HTERT RPE-1 (cell line): Measurements from ENCODE around the gene GPR32.
"Not testable (repeated sequence)": the region's sequence is repeated elsewhere in the genome, so short reads cannot be mapped to it uniquely, and the experiment has no call there.

Experiments used
- in situ Hi-C: fragments of 300-500 bp; cut with MboI; formaldehyde crosslinking; loops from 4 replicates; pipeline ENCODE4 v1.14.3; 2020; ENCODE audit warnings: low sequenced_read_pairs

Gene GPR32

DNA sequence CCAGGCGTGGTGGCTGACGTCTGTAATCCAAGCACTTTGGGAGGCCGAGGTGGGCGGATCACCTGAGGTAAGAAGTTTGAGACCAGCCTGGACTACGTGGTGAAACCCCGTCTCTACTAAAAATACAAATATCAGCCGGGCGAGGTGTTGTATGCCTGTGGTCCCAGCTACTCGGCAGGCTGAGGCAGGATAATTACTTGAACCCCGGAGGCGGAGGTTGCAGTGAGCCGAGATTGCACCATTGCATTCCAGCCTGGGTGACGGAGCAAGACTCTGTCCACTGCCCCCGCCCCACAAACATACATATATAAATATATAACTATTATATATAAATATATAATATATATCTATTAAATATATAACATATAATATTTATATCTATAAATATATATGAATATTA lies 23.1 kb upstream of the GPR32 start:
- in situ Hi-C loops: not testable (repeated sequence)

GRCh38 chr19:50749490-50749889 lies 20.8 kb upstream of the GPR32 start:
- in situ Hi-C loops: no loop called here

DNA sequence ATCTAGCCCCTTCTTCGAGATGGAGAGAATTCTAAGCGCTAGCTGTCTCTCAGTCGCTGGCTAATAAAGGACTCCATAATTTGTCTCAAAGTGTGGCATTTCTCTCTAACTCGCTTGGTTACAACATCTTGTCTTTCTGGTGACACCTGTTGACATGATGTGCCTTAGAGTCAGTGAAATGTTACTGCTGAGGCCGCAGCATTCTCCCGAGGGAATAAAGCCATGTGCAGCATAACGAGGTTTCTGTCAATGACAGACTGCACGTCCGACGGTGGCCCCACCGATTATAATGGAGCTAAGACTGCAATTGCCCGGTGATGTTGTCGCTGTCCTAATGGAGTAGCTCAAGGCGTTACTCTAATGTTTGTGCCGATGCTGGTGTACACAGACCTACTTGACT lies 20.3 kb upstream of the GPR32 start:
- in situ Hi-C loops: no loop called here

DNA sequence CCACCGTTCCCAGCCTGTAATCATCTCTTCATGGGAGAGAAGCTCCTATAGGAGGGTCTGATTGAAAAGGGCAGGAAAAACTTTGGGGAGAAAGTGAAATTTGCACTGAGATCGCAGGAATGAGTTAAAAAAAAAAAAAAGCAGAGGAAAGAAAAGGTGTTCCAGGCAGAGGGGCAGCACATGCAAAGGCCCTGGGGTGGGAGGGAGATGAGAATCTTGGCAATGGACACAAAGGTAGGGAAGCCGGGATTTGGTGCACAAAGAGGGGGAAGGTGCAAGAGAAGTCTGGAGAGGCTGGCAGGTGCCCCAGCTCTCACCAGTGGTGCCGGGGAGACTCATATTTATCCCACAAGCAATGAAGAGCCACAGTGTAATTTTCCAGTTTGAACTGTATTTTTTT lies 16.4 kb upstream of the GPR32 start:
- in situ Hi-C loops: no loop called here

- in situ Hi-C loops: not testable (repeated sequence)
These were observed 14.0 kb upstream of the GPR32 start for GRCh38 chr19:50756244-50756643.

- in situ Hi-C loops: not testable (repeated sequence)
These were observed 12.6 kb upstream of the GPR32 start for GRCh38 chr19:50757624-50758023.

DNA sequence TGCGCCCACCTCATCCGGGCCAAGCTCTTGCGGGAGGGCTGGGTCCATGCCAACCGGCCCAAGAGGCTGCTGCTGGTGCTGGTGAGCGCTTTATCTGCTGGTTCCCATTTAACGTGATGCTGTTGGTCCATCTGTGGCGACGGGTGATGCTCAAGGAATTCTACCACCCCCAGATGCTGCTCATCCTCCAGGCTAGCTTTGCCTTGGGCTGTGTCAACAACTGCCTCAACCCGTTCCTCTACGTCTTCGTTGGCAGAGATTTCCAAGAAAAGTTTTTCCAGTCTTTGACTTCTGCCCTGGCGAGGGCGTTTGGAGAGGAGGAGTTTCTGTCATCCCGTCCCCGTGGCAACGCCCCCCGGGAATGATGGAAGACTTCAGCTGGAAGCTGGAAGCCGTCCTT lies 11.2 kb upstream of the GPR32 start:
- in situ Hi-C loops: not testable (repeated sequence)

GRCh38 chr19:50759886-50760285 lies 10.4 kb upstream of the GPR32 start:
- in situ Hi-C loops: no loop called here

DNA sequence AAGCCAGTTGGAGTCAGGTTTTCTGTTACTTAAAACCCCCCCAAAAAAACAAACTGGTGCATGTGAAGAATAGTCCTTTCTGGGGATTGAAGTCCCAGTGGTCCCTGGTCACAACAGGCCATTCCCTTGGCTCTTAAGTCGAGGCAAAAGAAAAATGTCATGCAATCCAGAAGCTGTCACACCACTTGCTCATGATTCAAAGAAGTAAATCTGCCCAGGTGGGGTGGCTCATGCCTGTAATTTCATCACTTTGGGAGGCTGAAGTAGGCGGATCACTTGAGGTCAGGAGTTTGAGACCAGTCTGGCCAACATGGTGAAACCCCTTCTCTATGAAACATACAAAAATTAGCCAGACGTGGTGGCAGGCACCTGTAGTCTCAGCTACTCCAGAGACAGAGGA lies 8.8 kb upstream of the GPR32 start:
- in situ Hi-C loops: not testable (repeated sequence)

- in situ Hi-C loops: not testable (repeated sequence)
These were observed 6.7 kb upstream of the GPR32 start for GRCh38 chr19:50763521-50763920.

GRCh38 chr19:50764409-50764808 lies 5.9 kb upstream of the GPR32 start:
- in situ Hi-C loops: no loop called here

DNA sequence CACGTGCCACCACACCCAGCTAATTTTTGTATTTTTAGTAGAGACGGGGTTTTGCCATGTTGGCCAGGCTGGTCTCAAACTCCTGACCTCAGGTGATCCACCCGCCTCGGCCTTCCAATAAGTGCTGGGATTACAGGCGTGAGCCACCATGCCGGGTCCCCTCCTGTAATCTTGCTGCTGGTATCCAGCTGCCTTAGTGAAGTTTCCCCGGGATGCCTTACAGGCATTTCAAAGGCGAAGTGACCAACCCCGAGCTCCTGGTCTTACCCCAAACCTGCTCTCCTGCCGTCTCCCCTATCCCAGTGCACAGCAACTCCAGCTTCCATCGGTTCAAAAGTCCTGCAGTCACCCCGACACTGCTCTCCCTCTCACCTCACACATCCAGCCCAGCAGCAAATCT lies 3.5 kb upstream of the GPR32 start:
- in situ Hi-C loops: not testable (repeated sequence)

- in situ Hi-C loops: not testable (repeated sequence)
These were observed 3.0 kb upstream of the GPR32 start for GRCh38 chr19:50767263-50767662.

DNA sequence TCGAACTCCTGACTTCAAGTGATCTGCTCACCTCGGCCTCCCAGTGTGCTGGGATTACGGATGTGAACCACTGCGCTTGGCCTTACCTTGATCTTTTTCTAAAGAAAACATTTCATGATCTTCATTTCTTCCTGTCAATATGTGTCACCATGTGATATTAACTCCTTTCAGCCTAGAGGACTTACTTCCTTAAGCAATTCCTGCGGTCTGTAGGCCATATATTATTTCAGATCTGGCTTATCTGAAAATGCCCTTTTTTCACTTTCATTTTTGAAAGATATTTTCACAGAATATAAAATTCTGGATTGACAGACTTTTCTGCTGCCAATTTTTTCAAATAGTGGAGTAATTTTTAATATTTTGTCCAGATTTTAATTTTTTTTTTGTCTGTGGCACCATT lies 2.0 kb upstream of the GPR32 start:
- in situ Hi-C loops: no loop called here

DNA sequence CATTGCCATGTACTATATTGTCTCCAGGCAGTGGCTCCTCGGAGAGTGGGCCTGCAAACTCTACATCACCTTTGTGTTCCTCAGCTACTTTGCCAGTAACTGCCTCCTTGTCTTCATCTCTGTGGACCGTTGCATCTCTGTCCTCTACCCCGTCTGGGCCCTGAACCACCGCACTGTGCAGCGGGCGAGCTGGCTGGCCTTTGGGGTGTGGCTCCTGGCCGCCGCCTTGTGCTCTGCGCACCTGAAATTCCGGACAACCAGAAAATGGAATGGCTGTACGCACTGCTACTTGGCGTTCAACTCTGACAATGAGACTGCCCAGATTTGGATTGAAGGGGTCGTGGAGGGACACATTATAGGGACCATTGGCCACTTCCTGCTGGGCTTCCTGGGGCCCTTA lies 624 bp downstream of the GPR32 start:
- in situ Hi-C loops: no loop called here

- in situ Hi-C loops: no loop called here
These were observed 2.2 kb downstream of the GPR32 start for GRCh38 chr19:50772476-50772875.

DNA sequence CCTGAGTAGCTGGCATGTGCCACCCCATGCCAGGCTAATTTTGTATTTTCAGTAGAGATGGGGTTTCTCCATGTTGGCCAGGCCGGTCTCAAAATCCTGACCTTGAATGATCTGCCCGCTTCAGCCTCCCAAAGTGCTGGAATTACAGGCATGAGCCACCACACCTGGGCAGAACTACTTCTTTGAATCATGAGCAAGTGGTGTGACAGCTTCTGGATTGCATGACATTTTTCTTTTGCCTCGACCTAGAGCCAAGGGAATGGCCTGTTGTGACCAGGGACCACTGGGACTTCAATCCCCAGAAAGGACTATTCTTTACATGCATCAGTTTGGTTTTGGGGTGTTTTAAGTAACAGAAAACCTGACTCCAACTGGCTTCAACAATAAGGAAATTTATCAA lies 2.6 kb downstream of the GPR32 start:
- in situ Hi-C loops: not testable (repeated sequence)

GRCh38 chr19:50773454-50773853 lies 3.2 kb downstream of the GPR32 start:
- in situ Hi-C loops: not testable (repeated sequence)

DNA sequence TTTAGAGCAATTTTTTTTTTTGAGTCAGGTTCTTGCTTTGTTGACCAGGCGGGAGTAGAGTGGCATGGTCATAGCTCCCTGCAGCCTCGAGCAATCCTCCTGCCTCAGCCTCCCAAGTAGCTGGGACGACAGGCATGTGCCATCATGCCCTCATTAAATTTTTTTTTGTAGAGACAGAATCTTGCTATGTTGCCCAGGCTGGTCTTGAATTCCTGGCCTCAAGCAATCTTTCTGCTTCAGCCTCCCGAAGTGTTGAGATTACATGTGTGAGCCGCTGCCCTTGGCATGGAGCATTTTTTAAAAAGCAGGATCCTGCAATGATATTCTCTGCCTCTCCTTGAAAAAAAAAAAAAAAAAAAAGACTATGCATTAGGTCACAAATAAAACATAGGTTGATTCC lies 5.9 kb downstream of the GPR32 start:
- in situ Hi-C loops: no loop called here

DNA sequence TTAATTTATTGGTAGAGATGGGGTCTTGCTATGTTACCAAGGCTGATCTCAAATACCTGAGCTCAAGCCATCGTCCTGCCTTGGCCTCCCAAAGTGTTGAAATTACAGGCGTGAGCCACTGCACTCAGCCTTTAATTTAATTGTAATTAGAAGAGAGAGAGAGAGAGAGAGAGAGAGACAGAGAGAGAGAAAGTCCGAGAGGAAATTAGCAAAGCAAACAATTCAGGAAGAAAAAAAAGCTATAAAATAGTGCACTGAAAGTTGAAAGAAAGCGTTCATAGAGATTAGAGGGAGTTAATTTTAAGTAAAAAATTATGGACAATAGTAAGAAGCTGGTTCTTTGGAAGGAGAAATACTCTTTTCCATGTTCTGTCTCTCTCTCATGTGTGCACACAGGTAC lies 7.0 kb downstream of the GPR32 start:
- in situ Hi-C loops: no loop called here

DNA sequence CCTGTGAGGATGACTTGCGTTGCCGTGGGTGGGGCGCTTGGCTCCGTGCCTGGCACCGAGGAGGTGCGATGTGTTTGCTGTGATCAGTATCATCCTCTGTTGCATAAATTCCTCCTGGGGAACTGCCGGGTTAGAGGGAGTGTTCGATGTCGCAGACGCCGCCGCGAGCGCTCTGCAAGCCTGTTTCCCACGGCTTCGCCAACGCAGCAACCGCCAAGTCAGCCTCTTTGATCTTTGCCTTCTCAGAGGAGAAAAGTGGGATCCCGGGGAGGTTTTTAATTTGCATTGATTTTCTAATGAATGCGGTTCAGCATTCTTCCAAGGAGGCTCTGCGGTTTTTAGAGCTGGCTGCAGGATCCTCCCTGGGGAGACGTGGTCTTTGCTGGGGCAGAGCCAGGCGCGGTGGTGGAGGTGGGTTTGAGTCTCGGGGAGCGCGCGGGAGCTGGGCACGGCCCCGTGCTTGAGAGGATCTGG lies 7.6 kb downstream of the GPR32 start:
- in situ Hi-C loops: no loop called here

GRCh38 chr19:50778906-50779430 lies 8.7 kb downstream of the GPR32 start:
- in situ Hi-C loops: no loop called here
